GM12872 (cell line): ENCODE results near the gene INPP5A.

Experiments used
- CTCF ChIP-seq: IDR thresholded peaks from 3 replicates; pipeline ENCODE4 v1.5.1; 2011; ENCODE audit warnings: low read depth, mild to moderate bottlenecking, low read length, moderate library complexity; ENCODE audit not compliant: insufficient read depth

The INPP5A gene

DNA sequence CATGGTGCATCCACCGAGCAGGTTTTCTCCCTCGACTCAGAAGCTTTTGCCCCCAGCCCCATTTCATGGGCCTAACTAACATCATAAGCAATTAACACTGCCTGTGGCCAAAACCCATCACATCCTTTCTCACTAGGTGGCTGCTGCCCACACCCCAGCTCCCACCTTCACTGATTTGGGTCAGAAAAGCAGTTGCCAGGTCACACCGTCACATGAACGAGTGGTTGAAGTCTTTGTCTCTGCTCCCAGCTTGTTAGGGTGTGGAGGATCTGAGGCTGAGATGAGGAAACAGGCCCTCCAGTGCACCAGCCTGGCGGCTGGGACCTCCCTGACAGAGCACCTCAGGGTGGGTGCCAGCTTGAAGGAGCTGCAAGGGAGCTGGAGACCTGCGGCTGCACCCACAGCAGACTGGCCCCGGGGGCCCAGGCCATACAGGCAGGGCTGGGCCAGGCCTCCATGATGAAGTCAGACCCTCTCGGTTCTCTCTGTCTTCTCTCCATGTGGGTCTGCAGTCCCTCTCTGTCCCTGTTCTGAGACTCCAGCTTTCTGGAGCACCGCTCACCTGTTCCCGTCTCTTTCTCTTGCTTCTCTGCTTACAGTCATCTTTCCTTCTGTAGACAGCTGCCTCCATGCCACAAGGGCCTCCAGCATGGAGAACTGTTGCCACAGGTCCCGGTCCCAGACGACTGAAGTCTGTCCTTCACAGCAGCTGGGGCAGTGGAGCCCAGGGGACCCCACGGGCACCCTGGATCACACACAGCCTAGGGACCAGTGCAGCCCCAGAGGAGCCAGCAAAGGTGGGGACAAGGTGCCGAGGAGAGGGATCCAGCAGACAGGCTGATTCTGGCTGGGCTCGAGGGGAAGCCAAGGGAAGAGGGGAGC lies 13.8 kb upstream of the INPP5A start:
- no peak for TF ChIP-seq CTCF

DNA sequence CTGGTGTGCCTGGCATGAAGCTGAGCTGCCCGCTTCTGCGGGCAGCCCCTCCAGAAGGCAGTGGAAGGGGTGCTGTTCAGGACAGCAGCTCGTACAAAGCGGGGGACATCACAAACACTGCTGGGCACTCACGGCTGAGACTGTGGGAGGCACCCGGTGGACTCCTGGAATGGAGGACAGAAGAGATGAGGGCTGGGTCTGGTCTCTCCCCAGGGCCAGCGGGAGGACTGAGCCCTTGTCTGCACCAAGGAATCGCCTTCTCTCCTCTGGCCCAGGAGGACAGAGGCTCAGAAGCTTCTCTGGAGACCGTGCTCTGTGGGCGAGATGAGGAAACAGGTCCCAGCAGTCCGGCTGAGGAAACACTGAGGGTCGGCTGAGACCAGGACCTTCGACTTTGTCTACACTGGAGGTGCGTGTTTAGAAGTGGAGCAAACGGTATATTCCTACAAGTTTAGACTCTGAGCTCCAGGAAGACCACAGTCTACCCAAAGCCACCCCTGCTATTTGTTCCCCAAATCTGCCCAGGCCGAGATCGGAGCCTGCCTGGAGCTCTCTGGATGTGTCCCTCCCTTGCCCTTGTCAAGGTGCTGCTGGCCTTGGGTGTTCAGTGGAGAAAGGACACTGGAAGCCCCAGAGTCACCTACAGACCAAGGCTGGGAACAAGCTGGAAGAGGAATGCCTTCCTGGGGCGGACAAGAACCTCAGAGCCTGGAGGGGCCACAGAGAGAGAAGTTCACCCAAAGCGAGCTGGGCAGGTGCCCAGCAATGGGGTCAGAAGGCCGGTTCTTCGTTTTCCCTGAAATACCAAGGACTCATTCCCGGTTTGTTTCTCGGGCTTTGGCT lies 12.9 kb upstream of the INPP5A start:
- no peak for TF ChIP-seq CTCF

- no peak for TF ChIP-seq CTCF
These were observed 10.9 kb upstream of the INPP5A start for GRCh38 chr10:132526676-132527075.

DNA sequence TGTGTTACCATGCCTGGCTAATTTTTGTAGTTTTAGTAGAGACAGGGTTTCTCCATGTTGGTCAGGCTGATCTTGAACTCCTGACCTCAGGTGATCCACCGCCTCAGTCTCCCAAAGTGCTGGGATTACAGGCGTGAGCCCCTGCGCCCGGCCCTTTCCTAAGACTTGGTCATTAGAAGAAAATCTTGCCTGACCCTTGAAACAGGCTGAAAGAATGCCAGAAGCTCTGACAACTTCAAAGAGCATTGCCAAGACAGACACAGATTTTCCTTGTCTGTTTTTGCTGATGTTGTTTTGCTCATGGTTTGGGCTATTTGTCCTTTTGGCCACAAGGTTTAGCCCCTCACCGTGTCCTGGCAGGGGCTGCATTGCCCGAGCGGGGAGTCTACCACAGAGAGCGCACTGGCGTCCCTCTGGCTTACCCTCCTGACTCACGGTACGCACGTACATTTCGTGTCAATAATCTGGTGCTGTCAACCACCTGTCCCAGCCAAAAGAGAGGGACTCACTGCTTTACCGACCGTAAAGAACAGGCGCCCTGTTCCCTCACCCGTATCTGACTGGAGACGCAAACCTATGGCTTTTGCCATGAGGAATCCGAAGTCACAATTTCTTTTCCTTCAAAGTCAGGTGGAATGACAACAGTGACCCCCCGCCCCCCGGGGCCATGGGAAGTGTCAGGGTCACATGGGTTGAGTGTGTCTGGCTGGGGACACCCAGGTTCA lies 10.1 kb upstream of the INPP5A start:
- TF ChIP-seq CTCF, result no peak

- no peak for TF ChIP-seq CTCF
These were observed 9.4 kb upstream of the INPP5A start for GRCh38 chr10:132528064-132528691.

GRCh38 chr10:132532179-132532578 lies 5.4 kb upstream of the INPP5A start:
- TF ChIP-seq CTCF, result no peak
